GM19238 (cell line): ENCODE data around the gene TEDC1.
A peak's percentile ranks its signal among the peaks of the same experiment; 100 is the strongest.

Source experiments
- DNase-seq: peaks from one replicate; pipeline ENCODE4 v3.0.0; 2011; ENCODE audit warnings: low spot score; ENCODE audit not compliant: insufficient read length

TEDC1 gene

DNA sequence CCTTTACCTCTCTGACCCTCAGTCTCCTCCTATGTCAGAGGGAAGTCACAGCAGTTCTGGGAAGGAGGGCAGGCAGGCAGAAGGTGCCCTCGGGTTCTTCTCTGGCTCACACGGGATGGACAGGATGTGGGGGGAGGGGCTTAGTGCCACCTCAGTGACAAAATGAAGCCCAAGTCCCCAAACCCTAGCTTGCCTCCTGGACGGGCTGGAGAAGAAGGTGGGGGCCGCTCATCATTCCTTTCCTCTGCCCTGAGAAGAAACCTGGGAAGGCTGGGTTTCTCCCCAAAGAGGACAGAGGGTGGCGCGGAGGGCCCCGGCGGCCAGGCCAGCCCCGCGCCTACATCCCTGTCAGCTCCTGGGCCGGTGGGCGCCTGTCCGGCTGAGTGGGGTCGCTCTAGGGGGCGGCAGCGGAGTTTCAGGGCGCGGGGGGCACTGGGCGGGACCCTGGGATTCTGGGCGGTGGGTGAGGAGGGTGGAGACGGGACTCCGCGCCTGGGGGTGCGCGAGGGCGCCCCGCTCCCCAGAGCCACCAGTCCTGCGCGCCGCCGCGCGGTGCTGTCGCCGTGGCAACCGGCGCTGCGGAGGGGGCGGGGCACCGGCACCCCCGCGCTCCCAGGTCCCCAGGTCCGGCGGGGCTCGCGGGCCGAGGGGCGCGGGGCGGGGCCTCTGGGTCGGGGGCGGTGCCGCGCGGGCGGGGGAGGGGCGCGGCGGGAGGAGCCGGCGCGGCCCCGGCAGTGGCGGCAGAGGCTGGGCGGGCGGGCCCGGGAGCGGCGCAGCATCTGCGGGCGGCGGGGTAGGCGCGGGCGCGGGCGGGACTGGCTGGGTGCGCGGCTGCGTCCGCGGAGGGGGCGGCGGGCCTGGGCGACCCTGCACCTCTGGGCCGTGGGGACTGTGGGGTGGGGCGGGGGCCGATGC, 35.1 kb downstream of the TEDC1 start, which contains the start of gene TMEM121:
Gene TMEM121 (plus strand): TSS at position 723 of the 915 bp plus-strand sequence. CDS start 2,252 bp downstream, outside the sequence.
- no peak for DNase-seq

DNA sequence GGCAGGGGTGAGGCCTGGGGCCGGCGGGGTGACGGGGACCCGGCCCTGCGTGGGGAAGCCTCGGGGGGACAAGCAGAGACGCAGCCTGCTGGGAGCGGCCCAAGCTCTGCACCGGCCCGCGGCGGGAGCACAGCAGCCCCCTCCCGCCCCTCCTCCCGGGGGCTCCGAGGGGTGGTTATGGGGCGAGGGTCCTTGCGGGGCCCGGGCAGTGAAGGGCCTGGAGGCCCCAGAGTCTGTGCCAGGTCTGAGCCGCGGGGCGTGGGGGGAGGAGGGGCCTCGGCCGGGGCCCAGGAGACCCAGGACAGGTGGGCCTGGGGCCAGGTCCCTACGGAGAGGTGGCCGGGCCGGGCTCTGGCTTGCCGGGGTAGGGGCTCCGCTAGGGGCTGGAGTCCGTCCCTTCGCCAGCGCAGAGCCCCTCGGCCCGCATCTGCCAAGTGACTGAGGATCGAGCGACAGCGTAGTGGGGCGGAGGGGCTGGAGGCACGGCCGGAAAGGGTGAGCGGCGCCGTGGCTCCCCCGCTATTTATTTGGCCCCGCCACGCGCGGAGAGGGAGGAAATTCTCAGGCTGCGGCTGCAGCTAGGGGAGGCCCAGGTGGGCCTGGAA, 35.8 kb downstream of the TEDC1 start:
- DNase-seq, result no peak

DNA sequence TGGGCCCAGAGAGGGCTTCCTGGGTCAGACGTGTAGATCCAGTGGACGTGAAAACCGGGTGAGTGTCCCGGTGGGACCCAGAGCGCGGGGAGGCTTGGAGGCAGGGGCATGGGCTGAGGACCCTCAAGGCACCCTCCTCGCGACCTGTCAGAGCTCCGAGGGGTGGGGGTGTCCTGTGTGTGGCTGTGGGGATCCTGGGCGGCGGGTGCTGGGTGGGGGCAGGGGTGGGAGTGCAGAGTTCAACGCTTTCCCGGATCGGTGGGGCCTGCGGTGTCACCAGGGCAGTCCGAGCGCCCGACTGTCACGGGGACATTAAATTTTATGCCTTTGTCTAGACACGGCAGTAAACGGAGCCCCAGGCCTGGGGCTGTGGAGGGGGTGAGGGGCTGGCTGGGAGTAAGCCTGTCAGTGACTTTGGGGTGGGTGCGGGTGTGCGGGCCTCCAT, 36.4 kb downstream of the TEDC1 start:
- DNase-seq, result no peak

DNA sequence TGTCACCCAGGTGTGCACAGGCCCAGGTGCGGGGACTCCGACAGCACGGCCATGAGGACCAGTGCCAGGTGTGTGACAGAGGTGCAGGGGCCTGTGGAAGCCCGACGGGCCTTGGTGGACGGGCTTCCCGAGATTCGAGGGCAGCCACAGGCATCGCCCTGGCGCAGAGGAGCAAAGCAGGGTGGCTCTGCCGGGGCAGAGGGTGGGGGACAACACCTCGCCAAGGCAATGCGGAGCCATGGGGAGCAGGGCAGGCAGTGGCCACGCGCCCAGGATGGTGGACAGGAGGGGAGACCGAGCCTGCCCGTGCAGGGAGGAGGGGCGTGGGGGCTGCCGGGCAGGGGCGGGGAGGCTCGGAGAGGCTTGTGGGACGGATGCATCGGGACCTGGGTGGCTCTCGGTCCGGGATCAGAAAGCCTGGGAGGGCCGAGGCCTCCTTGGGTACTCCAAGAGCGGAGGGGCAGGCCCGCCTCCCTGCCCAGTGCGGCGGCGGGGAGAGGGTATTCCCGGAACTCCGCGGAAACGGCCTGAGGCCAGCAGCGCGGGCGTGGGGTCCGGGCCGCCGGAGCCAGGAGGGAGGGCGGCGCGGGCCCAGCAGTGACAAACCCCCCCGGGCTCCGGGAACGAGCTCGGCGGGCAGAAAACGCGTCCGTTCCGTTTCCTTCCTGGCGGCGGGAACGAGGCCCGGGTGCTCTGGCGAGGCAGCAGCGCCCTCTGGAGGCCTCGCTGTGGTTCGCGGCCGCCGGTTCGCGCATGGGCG, 37.0 kb downstream of the TEDC1 start:
- peak; percentile 94 for DNase-seq

DNA sequence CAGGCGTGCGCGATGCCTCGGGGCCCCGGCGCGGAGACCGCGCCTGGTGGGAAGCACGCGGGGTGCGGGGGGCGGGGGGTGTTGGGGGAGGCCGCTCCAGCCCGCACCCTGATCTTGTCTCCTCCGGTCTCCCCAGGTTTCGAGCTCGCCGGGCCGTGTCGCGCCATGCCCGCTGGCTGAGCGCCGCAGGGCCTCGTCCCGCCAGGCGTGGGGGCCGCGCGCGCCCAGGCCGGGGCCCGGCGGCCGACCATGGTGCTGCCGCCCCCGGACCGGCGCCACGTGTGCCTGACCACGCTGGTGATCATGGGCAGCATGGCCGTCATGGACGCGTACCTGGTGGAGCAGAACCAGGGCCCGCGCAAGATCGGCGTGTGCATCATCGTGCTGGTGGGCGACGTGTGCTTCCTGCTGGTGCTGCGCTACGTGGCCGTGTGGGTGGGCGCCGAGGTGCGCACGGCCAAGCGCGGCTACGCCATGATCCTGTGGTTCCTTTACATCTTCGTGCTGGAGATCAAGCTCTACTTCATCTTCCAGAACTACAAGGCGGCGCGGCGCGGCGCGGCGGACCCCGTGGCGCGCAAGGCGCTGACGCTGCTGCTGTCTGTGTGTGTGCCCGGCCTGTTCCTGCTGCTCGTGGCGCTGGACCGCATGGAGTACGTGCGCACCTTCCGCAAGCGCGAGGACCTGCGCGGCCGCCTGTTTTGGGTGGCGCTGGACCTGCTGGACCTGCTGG, 37.7 kb downstream of the TEDC1 start:
- DNase-seq, result no peak

DNA sequence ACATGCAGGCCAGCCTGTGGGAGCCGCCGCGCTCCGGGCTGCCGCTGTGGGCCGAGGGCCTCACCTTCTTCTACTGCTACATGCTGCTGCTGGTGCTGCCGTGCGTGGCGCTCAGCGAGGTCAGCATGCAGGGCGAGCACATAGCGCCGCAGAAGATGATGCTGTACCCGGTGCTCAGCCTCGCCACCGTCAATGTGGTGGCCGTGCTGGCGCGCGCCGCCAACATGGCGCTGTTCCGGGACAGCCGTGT, 38.2 kb downstream of the TEDC1 start:
- DNase-seq, result no peak

DNA sequence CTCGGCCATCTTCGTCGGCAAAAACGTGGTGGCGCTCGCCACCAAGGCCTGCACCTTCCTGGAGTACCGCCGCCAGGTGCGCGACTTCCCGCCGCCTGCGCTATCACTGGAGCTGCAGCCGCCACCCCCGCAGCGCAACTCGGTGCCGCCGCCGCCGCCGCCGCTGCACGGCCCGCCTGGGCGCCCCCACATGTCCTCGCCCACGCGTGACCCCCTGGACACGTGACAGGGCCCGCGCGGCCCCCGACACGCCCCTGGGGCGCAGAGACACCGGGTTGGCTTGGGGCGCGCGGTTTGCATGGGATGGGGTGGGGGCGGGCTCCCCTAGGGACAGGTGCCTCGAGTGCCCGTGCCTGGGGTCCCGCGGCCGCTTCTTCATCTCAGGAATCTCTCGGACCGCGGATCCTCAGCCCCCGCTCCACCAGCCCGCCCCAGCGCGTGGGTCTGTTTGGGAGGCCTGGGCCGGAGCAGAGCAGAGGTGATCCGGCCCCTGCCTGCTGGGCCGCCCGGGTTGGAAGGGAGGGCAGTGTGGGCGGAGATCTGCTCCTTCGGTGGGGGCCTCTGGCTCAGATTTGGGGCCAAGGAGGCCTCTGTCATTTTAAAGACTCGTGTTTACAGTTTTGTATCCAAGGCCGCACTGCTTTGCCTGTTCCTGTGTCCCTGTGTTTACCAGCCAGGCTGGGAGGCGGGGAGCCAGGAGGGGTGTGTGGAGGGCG, 38.7 kb downstream of the TEDC1 start:
- no peak for DNase-seq

DNA sequence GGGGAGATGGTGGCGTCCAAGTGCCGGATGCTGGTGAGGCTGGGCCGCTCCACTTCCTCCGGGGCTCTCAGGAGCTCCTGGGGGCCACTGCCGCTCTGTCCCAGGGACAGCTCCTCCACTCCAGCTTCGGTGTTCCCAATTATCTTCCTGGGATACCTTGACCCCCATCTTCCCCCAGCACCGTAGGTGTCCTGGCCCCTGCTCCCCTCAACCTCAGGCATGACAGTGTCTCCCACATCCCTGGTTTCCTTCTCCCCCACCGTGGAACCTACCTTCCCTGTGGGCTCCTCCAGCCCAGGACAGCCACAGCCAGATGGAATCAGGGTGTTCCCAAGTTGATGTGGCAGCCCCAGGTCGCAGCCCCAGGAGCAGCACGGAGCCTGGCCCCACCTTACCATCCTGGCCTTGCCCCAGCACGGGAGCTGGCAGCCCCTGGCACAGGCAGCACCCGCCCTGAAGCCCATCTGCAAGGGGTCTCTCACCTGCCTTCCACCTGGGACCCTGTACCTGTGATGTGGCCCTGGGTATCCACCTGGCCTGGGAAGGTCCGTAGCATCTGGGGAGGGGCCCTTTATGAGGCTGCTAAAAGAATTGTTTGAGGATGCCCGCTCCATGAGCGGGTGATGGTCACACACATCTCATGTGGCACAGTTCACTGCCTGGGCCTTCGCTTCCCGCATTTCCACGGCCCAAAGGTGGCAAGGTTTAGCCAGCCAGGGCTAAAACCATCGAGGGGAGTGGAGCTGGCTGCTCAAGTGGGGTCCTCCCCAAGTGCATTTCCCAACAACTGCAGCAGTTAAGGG, 39.4 kb downstream of the TEDC1 start:
- no peak for DNase-seq

DNA sequence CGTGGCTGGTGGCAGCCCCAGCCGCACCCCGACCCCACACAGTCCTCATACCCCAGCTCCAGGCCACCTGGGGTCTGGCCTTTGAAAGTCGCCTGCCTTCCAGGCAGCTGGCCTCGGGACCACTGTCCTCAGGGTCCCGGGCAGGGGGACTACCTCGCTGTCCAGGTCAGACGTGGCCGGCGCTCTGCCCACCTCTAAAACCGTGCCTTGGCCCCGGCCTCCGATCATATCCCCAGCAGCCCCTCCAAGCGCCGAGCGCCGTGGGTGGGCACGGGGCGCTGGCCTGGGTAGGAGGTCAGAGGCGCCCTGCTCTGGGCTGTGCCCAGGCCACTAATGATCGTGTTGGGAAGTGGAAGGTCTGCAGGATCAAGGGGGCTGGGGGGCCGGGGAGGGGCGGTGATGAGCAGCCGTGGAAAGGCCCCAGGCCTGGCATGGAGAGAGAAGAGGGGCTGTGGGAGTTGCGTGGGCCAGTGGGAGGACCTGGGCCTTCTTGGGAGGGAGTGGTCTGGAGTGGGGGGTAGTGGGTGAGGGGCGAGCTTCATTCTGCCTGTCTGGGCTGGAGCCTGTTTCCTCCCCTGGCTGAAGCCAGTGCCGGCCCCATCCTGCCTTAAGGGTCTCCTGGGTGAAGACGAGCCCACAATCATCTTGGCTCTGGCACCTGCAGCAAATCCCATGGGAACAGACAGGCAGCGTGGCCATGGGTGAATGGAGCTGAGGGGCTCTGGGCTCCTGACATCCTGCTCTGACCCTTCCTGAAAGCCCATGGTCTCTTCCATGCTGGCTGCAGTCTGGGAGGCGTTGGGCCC, 40.2 kb downstream of the TEDC1 start:
- no peak for DNase-seq

DNA sequence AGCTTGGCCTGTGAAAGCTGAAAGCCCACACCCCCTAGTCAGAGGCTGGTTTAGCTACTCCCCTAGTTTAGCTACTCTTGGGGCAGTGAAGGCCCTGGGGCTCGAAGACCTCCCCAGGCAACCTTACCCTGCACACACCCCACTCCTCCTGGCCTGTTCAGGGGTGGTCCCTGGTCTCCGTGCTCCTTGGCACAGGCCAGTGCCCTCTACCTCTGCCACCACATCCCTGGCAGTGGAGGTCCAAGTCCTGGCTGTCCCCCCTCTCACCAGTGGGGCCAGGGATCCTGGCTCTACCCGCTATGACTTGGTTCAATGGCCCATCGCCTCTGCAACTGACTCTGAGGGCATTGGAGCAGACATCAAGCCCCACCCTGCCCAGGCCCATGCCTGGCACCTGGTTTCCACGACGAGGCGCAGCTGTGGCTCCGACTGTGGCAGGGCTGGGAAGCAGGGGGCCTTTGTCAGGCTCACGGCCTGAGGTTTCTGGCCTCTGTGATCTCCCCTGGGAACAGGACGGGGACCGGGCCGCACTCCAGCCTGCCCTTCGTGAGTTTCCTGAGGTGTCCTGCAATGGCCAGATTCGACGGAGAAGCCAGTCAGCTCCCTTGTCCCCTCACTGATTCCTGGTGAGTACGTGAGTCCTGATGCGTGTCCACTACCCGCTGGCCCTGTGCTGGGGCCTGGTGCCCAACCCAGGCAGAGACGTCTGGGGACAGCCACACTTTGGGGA, 41.0 kb downstream of the TEDC1 start:
- DNase-seq, result no peak

DNA sequence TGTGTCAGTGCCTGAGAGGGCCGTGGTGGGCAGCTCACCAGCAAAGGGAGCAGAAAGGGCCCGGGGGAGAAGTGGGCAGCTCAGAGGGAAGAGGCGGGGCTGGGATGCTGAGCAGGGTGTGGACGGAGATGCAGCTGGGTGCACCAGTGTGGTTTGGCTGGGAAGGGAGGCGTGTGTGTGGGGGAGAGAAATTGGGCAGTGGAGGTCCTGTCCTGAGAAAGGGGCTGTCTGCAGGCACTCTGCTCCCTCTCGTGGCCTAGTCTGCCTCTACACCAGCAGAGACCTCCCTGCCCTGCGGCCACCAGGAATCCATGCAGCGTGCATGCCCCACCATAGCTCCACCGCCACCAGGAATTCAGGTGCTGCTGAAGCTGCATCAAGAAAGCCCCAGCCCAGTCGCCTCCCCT, 41.7 kb downstream of the TEDC1 start:
- DNase-seq, result peak; percentile 66

DNA sequence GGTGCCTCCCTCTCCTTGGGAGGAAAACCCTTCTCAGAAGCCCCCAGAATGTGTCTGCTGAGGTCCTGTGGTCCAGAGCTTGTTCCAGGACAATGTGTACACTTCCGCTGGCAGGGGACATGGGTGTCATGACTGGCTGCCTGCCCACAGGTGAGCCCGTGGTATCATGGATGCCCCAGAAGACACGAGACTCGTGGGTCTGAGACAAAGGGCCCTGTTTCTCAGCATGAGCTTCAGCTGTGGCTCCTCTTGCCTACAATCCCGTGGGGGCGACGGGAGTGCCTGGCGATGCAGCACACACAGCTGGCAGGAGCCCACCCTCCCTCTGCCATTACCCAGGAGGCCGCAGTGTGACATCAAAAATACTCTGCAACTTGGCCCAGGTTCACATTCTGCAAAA, 42.3 kb downstream of the TEDC1 start:
- no peak for DNase-seq

DNA sequence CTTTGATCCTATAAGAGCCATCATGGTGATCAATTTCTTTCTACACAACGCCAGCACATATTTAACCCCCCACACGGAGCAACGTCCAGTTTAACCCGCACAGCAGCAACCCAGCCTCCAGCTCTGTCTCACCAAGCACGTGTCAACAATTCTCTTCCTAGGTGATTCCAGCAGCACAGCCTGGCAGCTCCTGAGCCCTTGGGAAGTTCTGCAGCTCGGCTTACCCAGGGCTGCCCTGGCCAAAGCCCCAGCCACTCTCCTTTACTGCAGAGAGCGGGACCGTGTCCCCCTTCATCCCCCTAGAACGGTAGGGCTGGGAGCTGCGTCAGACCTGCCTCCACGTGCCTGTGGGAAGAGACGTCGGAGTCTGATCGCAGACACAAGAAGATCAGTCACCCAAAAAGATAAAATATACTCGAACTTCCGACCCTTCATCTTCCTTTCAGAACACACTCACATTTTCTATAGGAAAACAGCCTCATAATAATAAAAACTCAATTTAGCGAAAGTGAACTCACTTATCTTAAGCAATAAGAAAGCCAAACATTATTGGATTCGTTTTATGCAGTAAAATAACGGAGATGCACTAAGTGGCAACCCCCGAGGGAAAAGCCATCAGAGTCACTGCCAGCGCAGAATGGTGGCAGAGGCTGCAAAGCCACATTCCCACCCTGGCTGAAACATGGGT, 42.9 kb downstream of the TEDC1 start:
- DNase-seq, result no peak

DNA sequence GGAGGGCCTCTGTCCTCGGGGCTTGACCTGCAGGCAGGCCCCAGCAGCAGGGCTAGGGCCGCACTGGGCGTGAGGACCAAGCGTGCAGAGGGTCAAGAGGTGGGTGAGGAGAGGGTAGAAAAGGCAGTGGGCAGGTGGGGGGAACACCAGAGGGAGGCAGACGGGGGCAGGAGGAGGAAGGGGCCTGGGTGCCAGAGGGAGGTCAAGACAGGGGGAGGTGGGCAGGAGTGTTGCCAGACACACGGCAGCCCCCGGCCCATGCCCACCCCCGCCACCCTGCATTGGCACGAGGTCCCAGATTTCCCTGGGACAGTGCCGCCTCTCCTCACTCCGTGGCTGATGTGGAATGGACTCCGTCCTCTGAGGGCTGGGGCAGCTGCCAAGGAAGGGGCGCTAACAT, 43.5 kb downstream of the TEDC1 start:
- DNase-seq, result no peak

DNA sequence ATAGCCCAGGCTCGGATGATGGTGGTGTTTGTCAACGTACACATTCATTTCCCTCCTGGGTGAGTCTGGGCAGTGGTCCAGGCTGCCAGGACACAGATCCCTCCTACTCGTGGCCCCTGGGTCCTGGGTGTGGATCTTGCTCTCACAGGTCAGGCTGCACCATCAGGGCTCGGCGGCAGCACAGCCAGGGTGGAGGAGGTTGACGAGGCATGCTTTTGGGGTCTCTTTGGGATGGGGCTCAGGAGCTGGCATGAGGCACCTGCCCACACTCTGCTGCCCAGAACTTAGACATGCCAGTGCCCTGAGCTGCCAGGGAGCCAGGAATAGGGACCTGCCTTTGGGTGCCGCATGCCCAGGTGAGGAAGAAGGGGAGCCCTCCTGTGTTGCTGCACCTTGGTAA, 45.0 kb downstream of the TEDC1 start:
- DNase-seq, result no peak

DNA sequence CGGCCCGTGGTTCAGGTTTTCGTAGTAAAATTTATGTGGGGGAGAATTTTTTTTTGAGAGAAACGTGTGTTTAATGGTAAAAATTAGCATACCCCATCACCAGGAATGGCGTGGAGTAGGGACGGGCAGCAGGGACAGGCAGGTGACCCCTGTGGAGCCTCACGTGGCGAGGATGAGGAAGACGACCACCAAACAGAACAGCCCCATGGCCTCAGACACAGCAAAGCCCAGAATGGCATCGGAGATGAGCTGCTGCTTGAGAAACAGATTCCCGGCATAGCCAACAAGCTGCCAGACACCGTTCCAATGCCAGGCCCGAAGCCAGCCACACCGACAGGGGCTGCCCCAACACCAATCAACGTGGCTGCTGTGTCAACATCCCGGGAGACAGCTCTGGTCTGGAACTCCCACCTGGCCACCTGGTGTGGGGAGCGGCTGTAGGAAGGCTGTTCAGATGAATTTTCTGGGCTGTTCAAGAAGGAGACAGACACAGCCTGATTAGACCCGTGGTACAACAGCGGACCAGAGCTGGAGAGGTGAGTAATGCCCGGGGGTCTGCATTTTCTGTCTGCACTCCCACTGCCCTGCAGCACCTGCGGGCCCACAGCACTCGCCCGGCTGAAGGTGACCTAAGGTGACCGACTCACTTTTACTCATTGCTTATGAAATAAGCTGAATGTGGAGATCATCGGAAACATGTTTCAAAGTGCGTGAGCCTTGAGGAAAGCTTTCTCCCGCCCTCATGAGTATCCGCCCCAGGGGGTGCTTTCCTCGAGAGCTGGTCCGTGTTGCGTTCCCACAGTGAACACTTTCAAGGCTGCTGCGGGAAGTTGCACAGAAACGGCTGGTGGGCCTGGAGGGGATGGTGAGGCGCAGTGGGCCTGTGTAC, 45.9 kb downstream of the TEDC1 start:
- DNase-seq, result no peak
